Neuronal stem cell (in vitro differentiated cells): ENCODE measurements around the gene ZFAND4.

Experiments used
- DNase-seq: peaks from one replicate; pipeline ENCODE4 v3.0.0-alpha.2; 2013; ENCODE audit warnings: low spot score
- H2AFZ ChIP-seq: one replicate; pipeline ENCODE4 v1.6.1; 2013; ENCODE audit warnings: mild to moderate bottlenecking, low read length, inconsistent platforms
- H2AK5ac ChIP-seq: 2 replicates; pipeline ENCODE4 v1.6.1; 2013; ENCODE audit warnings: low read depth, mild to moderate bottlenecking, inconsistent platforms, low read length, moderate library complexity, mixed read lengths
- H2BK120ac ChIP-seq: 2 replicates; pipeline ENCODE4 v1.6.1; 2013; ENCODE audit warnings: low read depth, mild to moderate bottlenecking, inconsistent platforms, low read length, moderate library complexity, mixed read lengths
- H2BK12ac ChIP-seq: one replicate; pipeline ENCODE4 v1.6.1; 2013; ENCODE audit warnings: low read length, inconsistent platforms
- H2BK15ac ChIP-seq: 2 replicates; pipeline ENCODE4 v1.6.1; 2013; ENCODE audit warnings: mild to moderate bottlenecking, low read length, inconsistent platforms, mixed read lengths
- H2BK5ac ChIP-seq: one replicate; pipeline ENCODE4 v1.6.1; 2013; ENCODE audit warnings: inconsistent platforms, mild to moderate bottlenecking, low read length, moderate library complexity
- H3K14ac ChIP-seq: one replicate; pipeline ENCODE4 v1.6.1; 2013; ENCODE audit warnings: low read length, inconsistent platforms
- H3K18ac ChIP-seq: 2 replicates; pipeline ENCODE4 v1.6.1; 2013; ENCODE audit warnings: low read length, inconsistent platforms
- H3K23ac ChIP-seq: 2 replicates; pipeline ENCODE4 v1.6.1; 2013; ENCODE audit warnings: low read depth, mild to moderate bottlenecking, mixed read lengths, low read length, inconsistent platforms; ENCODE audit not compliant: poor library complexity
- H3K27ac ChIP-seq: replicated peaks from 3 replicates; pipeline ENCODE4 v1.5.1; 2013; ENCODE audit warnings: low read length, inconsistent platforms
- H3K27me3 ChIP-seq, 3 experiments: 2 replicates each; pipeline ENCODE4 v1.6.1; 2013; ENCODE audit warnings: low read length in 3 of 3, mild to moderate bottlenecking in 2 of 3, inconsistent platforms in 1 of 3, low read depth in 1 of 3, mixed read lengths in 1 of 3, moderate library complexity in 1 of 3; ENCODE audit not compliant: control insufficient read depth in 3 of 3, insufficient read depth in 3 of 3
- H3K36me3 ChIP-seq, 2 donors: replicated peaks in 1 of 2; 2 replicates each; pipeline ENCODE4 v1.6.1; 2013; ENCODE audit warnings: low read length in 2 of 2; ENCODE audit not compliant: control insufficient read depth in 2 of 2, insufficient read depth in 2 of 2
- H3K4ac ChIP-seq: 2 replicates; pipeline ENCODE4 v1.6.1; 2013; ENCODE audit warnings: inconsistent platforms, mild to moderate bottlenecking, low read length, moderate library complexity
- H3K4me1 ChIP-seq, 2 donors: 1 replicate in 1 of 2; 2 replicates in 1 of 2; pipeline ENCODE4 v1.6.1; 2013; ENCODE audit warnings: low read length in 2 of 2, low read depth in 1 of 2; ENCODE audit not compliant: control insufficient read depth in 2 of 2, insufficient read depth in 1 of 2
- H3K4me2 ChIP-seq: one replicate; pipeline ENCODE4 v1.6.1; 2013; ENCODE audit warnings: mild to moderate bottlenecking, low read length, inconsistent platforms; ENCODE audit not compliant: insufficient read depth, poor library complexity, severe bottlenecking
- H3K4me3 ChIP-seq, 2 donors: 2 replicates each; pipeline ENCODE4 v1.5.1; 2013; ENCODE audit warnings: low read length in 2 of 2, mild to moderate bottlenecking in 2 of 2, inconsistent platforms in 1 of 2, moderate library complexity in 1 of 2
- H3K79me1 ChIP-seq: one replicate; pipeline ENCODE4 v1.6.1; 2013; ENCODE audit warnings: low read depth, mild to moderate bottlenecking, inconsistent platforms, low read length, moderate library complexity
- H3K9ac ChIP-seq: one replicate; pipeline ENCODE4 v1.6.1; 2013; ENCODE audit warnings: mild to moderate bottlenecking, low read depth, low read length, inconsistent platforms; ENCODE audit not compliant: poor library complexity
- H3K9me3 ChIP-seq, 2 donors: replicated peaks in 1 of 2; 2 replicates each; pipeline versions ENCODE3 to v1.6.1; 2013; ENCODE audit warnings: low read length in 2 of 2, mild to moderate bottlenecking in 2 of 2, inconsistent platforms in 1 of 2, low read depth in 1 of 2, mixed read lengths in 1 of 2, moderate library complexity in 1 of 2; ENCODE audit not compliant: control insufficient read depth in 2 of 2, insufficient read depth in 1 of 2
- H4K8ac ChIP-seq: one replicate; pipeline ENCODE4 v1.6.1; 2013; ENCODE audit warnings: low read depth, mild to moderate bottlenecking, inconsistent platforms, low read length, moderate library complexity
- H4K91ac ChIP-seq: one replicate; pipeline ENCODE4 v1.6.1; 2013; ENCODE audit warnings: low read length, low read depth, mild to moderate bottlenecking, inconsistent platforms; ENCODE audit not compliant: poor library complexity
- WGBS, 2 donors: extraction: QIAGEN DNeasy Blood & Tissue Kit; methylation state at CpG; one replicate each; pipeline ENCODE4 v1.1.7; 2013; ENCODE audit warnings: missing lambda C conversion rate in 2 of 2, mixed read lengths in 1 of 2; ENCODE audit not compliant: insufficient read length in 2 of 2, insufficient replicate concordance in 1 of 2; ENCODE audit errors: extremely low coverage in 2 of 2; 5-methylcytosine and 5-hydroxymethylcytosine counted together

ZFAND4 gene

DNA sequence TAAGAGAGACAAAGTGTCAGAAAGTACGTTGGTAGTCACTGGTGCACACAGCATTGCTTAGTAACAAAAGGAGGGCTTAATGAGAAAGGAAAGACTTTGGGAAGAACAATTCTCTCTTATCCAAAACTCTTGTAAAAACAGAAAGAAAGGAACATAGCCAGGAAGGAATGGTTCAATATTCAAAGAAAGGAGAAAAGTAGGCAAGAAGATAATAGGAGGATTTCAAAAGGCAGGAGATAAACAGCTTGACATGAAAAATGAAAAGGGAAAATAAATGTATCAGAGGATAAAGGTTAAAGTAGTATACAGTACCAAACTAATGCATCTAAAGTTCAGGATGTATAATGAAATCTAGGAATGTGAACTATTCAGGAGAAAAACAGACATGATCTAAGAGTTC lies 20.1 kb downstream of the ZFAND4 start:
- peaks cover 4 to 8% of the 10 kb centered on the region in 2 donors for H3K4me1 ChIP-seq
- H3K79me1 ChIP-seq: no peaks in the 10 kb centered on the region
- H3K4me2 ChIP-seq: no peak overlapping the region
- no peak overlapping the region for H2BK5ac ChIP-seq
- H3K27me3 ChIP-seq: no peaks in the 10 kb centered on the region
- peak; percentile 18 for DNase-seq
- H4K91ac ChIP-seq: no peak overlapping the region
- H2BK15ac ChIP-seq: no peak overlapping the region
- no peak overlapping the region for H2BK120ac ChIP-seq
- H3K4ac ChIP-seq: no peak overlapping the region
- no CpG with 5 or more reads among the region's 1 CpG for WGBS, 2 donors
- no peak overlapping the region for H4K8ac ChIP-seq
- H3K9ac ChIP-seq: no peak overlapping the region
- no peak overlapping the region for H3K23ac ChIP-seq
- no peak overlapping the region for H3K14ac ChIP-seq
- peak overlapping the region; percentile 23 for H2AFZ ChIP-seq
- H3K18ac ChIP-seq: no peak overlapping the region
- H2BK12ac ChIP-seq: no peak overlapping the region
- peaks cover 0 to 2% of the 10 kb centered on the region in 2 donors for H3K9me3 ChIP-seq
- H2AK5ac ChIP-seq: no peak overlapping the region
- peaks cover 0 to 8% of the 10 kb centered on the region in 2 donors for H3K36me3 ChIP-seq
- no peak overlapping the region for H3K4me3 ChIP-seq
- H3K27ac ChIP-seq: no peak overlapping the region

DNA sequence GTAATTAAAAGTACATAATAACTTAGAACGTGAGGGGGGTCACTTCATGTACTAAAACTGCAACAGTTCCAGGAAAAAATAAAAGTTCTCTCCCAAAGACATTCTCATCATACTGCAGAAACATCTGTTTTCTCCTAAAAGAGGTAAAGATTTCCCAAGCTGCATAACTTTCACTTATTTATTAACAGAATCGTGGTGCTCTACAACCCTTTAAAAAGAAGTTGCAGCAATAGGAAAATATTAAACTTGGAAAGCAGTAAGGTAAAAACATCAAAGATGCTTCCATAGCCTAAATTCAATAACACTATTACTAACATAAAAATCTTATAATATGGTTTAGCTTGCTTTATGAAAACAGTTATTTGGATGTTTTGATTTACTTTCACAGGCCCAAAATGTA lies 23.3 kb downstream of the ZFAND4 start:
- no peak overlapping the region for H2BK5ac ChIP-seq

DNA sequence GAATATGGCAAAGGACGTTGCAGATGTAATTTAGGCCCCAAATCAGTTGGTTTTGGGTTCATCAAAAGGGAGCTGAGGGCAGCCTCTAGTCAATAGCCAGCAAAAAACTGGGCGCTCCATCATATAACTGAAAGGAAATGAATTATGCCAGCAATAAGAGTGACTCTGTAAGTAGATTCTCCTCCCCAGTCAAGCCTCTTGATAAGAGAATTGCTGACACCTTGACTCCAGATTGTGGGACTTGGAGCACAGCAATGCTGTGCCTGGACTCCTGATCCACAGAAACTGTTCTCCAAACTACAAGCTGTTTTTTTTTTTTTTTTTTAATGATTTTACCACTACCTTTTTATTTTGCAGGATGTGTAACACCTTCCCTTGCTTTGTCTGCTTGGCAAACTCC lies 25.5 kb downstream of the ZFAND4 start:
- Histone ChIP-seq H3K4me1 (peaks cover 1 to 2% of the 10 kb centered on the region in 2 donors), H3K23ac (no peak overlapping the region), H4K91ac (no peak overlapping the region), H3K79me1 (no peaks in the 10 kb centered on the region), H3K14ac (no peak overlapping the region), H3K4me2 (no peak overlapping the region), H3K18ac (no peak overlapping the region), H3K9ac (no peak overlapping the region), H3K36me3 (peaks cover 3 to 9% of the 10 kb centered on the region in 2 donors), H2BK15ac (no peak overlapping the region), H3K27ac (no peak overlapping the region), H2AK5ac (no peak overlapping the region), H3K27me3 (no peaks in the 10 kb centered on the region), H2BK12ac (no peak overlapping the region), H2BK5ac (no peak overlapping the region), H3K4me3 (no peak overlapping the region), H3K9me3 (no peaks in the 10 kb centered on the region), H2BK120ac (no peak overlapping the region), H4K8ac (no peak overlapping the region), H2AFZ (no peak overlapping the region), H3K4ac (no peak overlapping the region)
- no peak for DNase-seq
- no CpG with 5 or more reads among the region's 2 CpGs for WGBS, 2 donors

More for the DNA sequence above, 23.3 kb downstream of the ZFAND4 start:
- no peak overlapping the region for H3K9ac ChIP-seq
- no peak overlapping the region for H3K4ac ChIP-seq
- H3K14ac ChIP-seq: no peak overlapping the region
- H3K23ac ChIP-seq: no peak overlapping the region
- no peak overlapping the region for H2BK120ac ChIP-seq
- H3K4me1 ChIP-seq: peaks cover 4 to 8% of the 10 kb centered on the region in 2 donors
- no peaks in the 10 kb centered on the region for H3K27me3 ChIP-seq
- H3K9me3 ChIP-seq: no peaks in the 10 kb centered on the region
- no peak overlapping the region for H2BK15ac ChIP-seq
- H2AFZ ChIP-seq: no peak overlapping the region
- no peak overlapping the region for H4K8ac ChIP-seq
- no peak overlapping the region for H4K91ac ChIP-seq
- H3K4me2 ChIP-seq: no peak overlapping the region
- H3K36me3 ChIP-seq: peaks cover 3 to 9% of the 10 kb centered on the region in 2 donors
- no peak overlapping the region for H3K18ac ChIP-seq
- WGBS, 2 donors: no CpG with 5 or more reads among the region's 2 CpGs
- no peak overlapping the region for H2AK5ac ChIP-seq
- H3K27ac ChIP-seq: no peak overlapping the region
- DNase-seq: no peak
- no peaks in the 10 kb centered on the region for H3K79me1 ChIP-seq
- H2BK12ac ChIP-seq: no peak overlapping the region
- no peak overlapping the region for H3K4me3 ChIP-seq

DNA sequence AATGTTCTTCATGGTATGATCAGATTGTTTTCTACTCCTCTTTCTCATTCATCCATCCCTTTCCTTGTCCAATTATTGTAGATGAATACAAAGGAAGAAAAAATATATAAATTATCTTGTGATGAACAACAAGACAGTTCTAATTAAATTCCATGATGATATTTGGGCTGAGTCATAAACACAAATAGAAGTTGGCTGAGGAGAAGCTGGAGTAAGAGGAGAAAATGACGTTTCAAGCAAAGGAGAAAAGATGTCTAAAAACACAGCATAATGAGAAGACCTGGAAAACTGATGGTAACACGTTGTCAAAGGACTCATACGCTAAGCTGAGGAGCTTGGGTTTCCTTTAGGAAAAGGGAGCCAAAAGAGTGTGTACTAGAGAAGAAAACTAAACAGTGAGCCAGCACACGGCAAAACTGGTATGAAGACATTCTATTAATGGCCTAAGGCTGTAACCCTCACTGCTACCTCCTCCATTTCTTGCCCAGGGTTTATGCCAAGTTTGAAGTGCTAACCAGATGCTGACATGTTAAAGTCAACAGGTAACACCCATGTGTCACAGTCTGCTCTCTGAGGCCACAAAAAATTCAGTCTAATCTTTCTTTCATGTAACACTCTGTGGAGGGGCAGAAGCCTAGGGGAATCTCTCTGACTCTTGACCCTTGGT lies 26.1 kb downstream of the ZFAND4 start:
- no peak overlapping the region for H3K14ac ChIP-seq
- no peak for DNase-seq

More for the DNA sequence above, 26.1 kb downstream of the ZFAND4 start:
- Histone ChIP-seq H3K23ac (no peak overlapping the region), H4K8ac (no peak overlapping the region), H3K4me3 (no peak overlapping the region), H3K27ac (no peak overlapping the region), H2BK12ac (no peak overlapping the region), H3K79me1 (no peaks in the 10 kb centered on the region), H2AK5ac (no peak overlapping the region), H4K91ac (no peak overlapping the region), H3K4me1 (peaks cover 0 to 2% of the 10 kb centered on the region in 2 donors), H3K36me3 (peaks cover 6 to 9% of the 10 kb centered on the region in 2 donors), H2BK120ac (no peak overlapping the region), H3K9me3 (no peaks in the 10 kb centered on the region), H3K4ac (no peak overlapping the region), H2BK5ac (no peak overlapping the region), H3K9ac (no peak overlapping the region), H2BK15ac (no peak overlapping the region), H3K18ac (no peak overlapping the region), H3K4me2 (no peak overlapping the region), H3K27me3 (no peaks in the 10 kb centered on the region), H2AFZ (no peak overlapping the region)
- no CpG with 5 or more reads among the region's 4 CpGs for WGBS, 2 donors
